HCT116 (cell line): ENCODE results near the gene SELENOH. TPM values are rescaled to one million over a fixed set of nuclear protein-coding genes. Genes with fewer than 3 reads are reported as not detected.

Source experiments
- ATAC-seq: fragments of 200-7000 bp; cut with Tn5 transposase; 2 replicates; pipeline ENCODE4 v1.9.1; 2020; ENCODE audit warnings: mild to moderate bottlenecking, moderate library complexity
- BruUV-seq: library from RNA; stranded (reverse); fragments of 400-500 nt; replicated peaks from 2 replicates; lab custom pipeline; 2021; lab: Mats Ljungman, UMichigan
- CTCF ChIA-PET: fragments of 300-600 bp; sonication (Branson Sonifier 250); formaldehyde crosslinking; loops from one replicate; lab custom pipeline; 2021; ENCODE audit warnings: antibody characterized with exemption; lab: Charles Lee
- POLR2A ChIA-PET: fragments of 300-600, 350-600 bp; sonication (Branson Sonifier 250); formaldehyde crosslinking; loops from one replicate; lab custom pipeline; 2021; ENCODE audit warnings: antibody characterized with exemption; lab: Charles Lee
- RAD21 ChIA-PET, 2 experiments: fragments of 300-600 bp; sonication (Branson Sonifier 250); formaldehyde crosslinking; loops; one replicate each; lab custom pipeline; 2023; ENCODE audit warnings: low total read pairs in 2 of 2; ENCODE audit not compliant: uncharacterized antibody in 2 of 2, unreplicated experiment in 2 of 2, low non-redundant PET in 1 of 2; lab: Charles Lee
- DNase-seq: peaks from one replicate; pipeline ENCODE4 v3.0.0-alpha.2; 2010; ENCODE audit warnings: low read depth, low spot score
- H2AFZ ChIP-seq: fragments of 200-600 bp; shearing (Covaris generic), sonication (generic); 2 replicates; pipeline ENCODE4 v1.6.1; 2017; ENCODE audit warnings: low read depth, mixed run types, mixed read lengths, antibody characterized with exemption, low read length; ENCODE audit not compliant: poor library complexity, severe bottlenecking
- H3K27ac ChIP-seq: 2 replicates; pipeline ENCODE4 v1.5.1; 2012; ENCODE audit warnings: low read depth, low read length
- H3K27me3 ChIP-seq: fragments of 200-600 bp; sonication (generic); 2 replicates; pipeline ENCODE4 v1.6.1; 2016; ENCODE audit warnings: mixed run types, low read length, mixed read lengths; ENCODE audit not compliant: insufficient read depth
- H3K36me3 ChIP-seq, 2 experiments: fragments of 200-500 bp in 1 of 2; fragments of 200-600 bp in 1 of 2; sonication (Bioruptor generic) in 1 of 2; sonication (generic) in 1 of 2; 2 replicates each; pipeline versions ENCODE4 v1.5.1 to v1.6.1; 2014 to 2016; ENCODE audit warnings: low read length in 2 of 2, inconsistent platforms in 1 of 2, mixed read lengths in 1 of 2, mixed run types in 1 of 2; ENCODE audit not compliant: insufficient read depth in 2 of 2, control insufficient read depth in 1 of 2
- H3K4me1 ChIP-seq, 2 experiments: fragments of 200-600 bp in 1 of 2; sonication (generic) in 1 of 2; 2 replicates each; pipeline versions ENCODE4 v1.5.1 to v1.6.1; 2012 to 2017; ENCODE audit warnings: low read length in 2 of 2, inconsistent platforms in 1 of 2, mild to moderate bottlenecking in 1 of 2, mixed read lengths in 1 of 2, mixed run types in 1 of 2, moderate library complexity in 1 of 2; ENCODE audit not compliant: insufficient read depth in 2 of 2, control insufficient read depth in 1 of 2
- H3K4me2 ChIP-seq: fragments of 200-600 bp; sonication (generic); 2 replicates; pipeline ENCODE4 v1.6.1; 2017; ENCODE audit warnings: mixed run types, low read length, mixed read lengths
- H3K4me3 ChIP-seq, 2 experiments: fragments of 200-600 bp in 1 of 2; sonication (generic) in 1 of 2; replicated peaks in 1 of 2; 2 replicates each; pipeline ENCODE4 v1.5.1; 2011 to 2016; ENCODE audit warnings: low read length in 2 of 2, control low read depth in 1 of 2, low read depth in 1 of 2, mild to moderate bottlenecking in 1 of 2, mixed read lengths in 1 of 2, mixed run types in 1 of 2
- H3K79me2 ChIP-seq: fragments of 200-600 bp; sonication (generic); 2 replicates; pipeline ENCODE4 v1.6.1; 2017; ENCODE audit warnings: mild to moderate bottlenecking, mixed run types, low read length, moderate library complexity, mixed read lengths; ENCODE audit not compliant: insufficient read depth
- H3K9ac ChIP-seq: fragments of 200-600 bp; sonication (generic); 2 replicates; pipeline ENCODE4 v1.6.1; 2016; ENCODE audit warnings: low read length, mixed read lengths
- H3K9me2 ChIP-seq: fragments of 200-600 bp; sonication (generic), shearing (Covaris generic); 2 replicates; pipeline ENCODE4 v1.6.1; 2017; ENCODE audit warnings: mixed run types, mild to moderate bottlenecking, moderate library complexity; ENCODE audit not compliant: insufficient read depth
- H3K9me3 ChIP-seq, 2 experiments: fragments of 200-500 bp in 1 of 2; fragments of 200-600 bp in 1 of 2; sonication (Bioruptor generic) in 1 of 2; sonication (generic) in 1 of 2; 2 replicates each; pipeline ENCODE4 v1.6.1; 2014 to 2017; ENCODE audit warnings: low read length in 2 of 2, mixed read lengths in 2 of 2, inconsistent platforms in 1 of 2, low read depth in 1 of 2, mild to moderate bottlenecking in 1 of 2, mixed run types in 1 of 2, moderate library complexity in 1 of 2; ENCODE audit not compliant: control insufficient read depth in 1 of 2, insufficient read depth in 1 of 2
- H4K20me1 ChIP-seq: fragments of 200-600 bp; sonication (generic), shearing (Covaris generic); 2 replicates; pipeline ENCODE4 v1.6.1; 2017; ENCODE audit warnings: mixed run types, mild to moderate bottlenecking, moderate library complexity; ENCODE audit not compliant: insufficient read depth
- CEBPB ChIP-seq: IDR thresholded peaks from 2 replicates; pipeline ENCODE4 v1.6.1; 2012; ENCODE audit warnings: low read depth
- FOSL1 ChIP-seq: IDR thresholded peaks from 2 replicates; pipeline ENCODE4 v1.6.1; 2012; ENCODE audit warnings: low read depth
- MAX ChIP-seq: IDR thresholded peaks from 2 replicates; pipeline ENCODE4 v1.6.1; 2012
- REST ChIP-seq: IDR thresholded peaks from 2 replicates; pipeline ENCODE4 v1.6.1; 2012; ENCODE audit warnings: low read depth
- SIN3A ChIP-seq: IDR thresholded peaks from 2 replicates; pipeline ENCODE4 v1.6.1; 2012; ENCODE audit warnings: low read depth
- SP1 ChIP-seq: IDR thresholded peaks from 2 replicates; pipeline ENCODE4 v1.6.1; 2012; ENCODE audit warnings: low read depth
- TCF7L2 ChIP-seq: IDR thresholded peaks from 2 replicates; pipeline ENCODE4 v1.7.0; 2011; ENCODE audit warnings: borderline replicate concordance, inconsistent platforms; ENCODE audit not compliant: insufficient read depth, insufficient read length; ENCODE audit errors: extremely low read depth
- YY1 ChIP-seq: IDR thresholded peaks from 2 replicates; pipeline ENCODE4 v1.6.1; 2011; ENCODE audit warnings: low read length, low read depth, moderate library complexity, mild to moderate bottlenecking; ENCODE audit not compliant: insufficient replicate concordance; ENCODE audit errors: extremely low read depth
- ZFX ChIP-seq: fragments of 450-650 bp; IDR thresholded peaks from 2 replicates; pipeline ENCODE4 v1.6.1; 2017
- intact Hi-C: fragments of 100-400 bp; cut with micrococcal nuclease; formaldehyde crosslinking; loops from 2 replicates; pipeline ENCODE4 v1.10.0; 2022
- total RNA-seq: library from RNA; stranded (reverse); gene quantifications from one replicate; pipeline ENCODE4 v1.2.1, GENCODE V29; 2021; ENCODE audit not compliant: unreplicated experiment

SELENOH gene
- total RNA-seq, 1 experiment from 2014 or later: 194 TPM

- TF ChIP-seq TCF7L2: peak; percentile 13
These were observed 20.3 kb downstream of the SELENOH start, which contains the start of gene CTNND1 (continued) for GRCh38 chr11:57761301-57762234.

GRCh38 chr11:57762235-57762861 lies 21.1 kb downstream of the SELENOH start:
- H3K4me1 ChIP-seq: peaks cover 13 to 31% of the 10 kb centered on the region in 2 experiments; a peak in 3 of 4 replicates
- peak overlapping the region; percentile 81 to 93 for H3K4me3 ChIP-seq
- TF ChIP-seq REST (no peak), FOSL1 (no peak), SP1 (no peak), SIN3A (no peak), ZFX (no peak), YY1 (no peak), CEBPB (no peak), MAX (no peak)
- intact Hi-C loops: loop anchor here (2.0 kb wide), 1 partner anchor 16 kb away; no protein-coding TSS in a partner anchor
- H3K36me3 ChIP-seq: no peaks in the 10 kb centered on the region; a peak in 1 of 4 replicates
- peak overlapping the region; percentile 83; the same call in 1 of the 2 replicates for H3K27ac ChIP-seq
- H3K9me2 ChIP-seq: no peaks in the 10 kb centered on the region
- DNase-seq (no peak), ATAC-seq (no peak)
- peak overlapping the region; percentile 66 for H3K4me2 ChIP-seq
- H4K20me1 ChIP-seq: no peaks in the 10 kb centered on the region
- H3K9me3 ChIP-seq: no peaks in the 10 kb centered on the region
- peaks cover 57% of the 10 kb centered on the region for H3K79me2 ChIP-seq
- no peaks in the 10 kb centered on the region for H3K27me3 ChIP-seq
- RAD21 ChIA-PET: interaction anchor here (1.0 to 1.8 kb wide), 3 partner anchors 16 to 38 kb away, joined by 3 to 7 read pairs (median 5); no protein-coding TSS in a partner anchor
- POLR2A ChIA-PET: interaction anchor here (0.7 to 4.9 kb wide), 9 partner anchors 9 to 440 kb away, joined by 3 to 31 read pairs (median 5); partner anchors contain the start of gene SELENOH
- BruUV-seq: TSS peak; percentile 79
- CTCF ChIA-PET: interaction anchor here (2.4 to 7.4 kb wide), 2 partner anchors 11 to 37 kb away, joined by 19 to 47 read pairs; partner anchors contain the start of gene BTBD18
- H3K9ac ChIP-seq: peak overlapping the region; percentile 92
- H2AFZ ChIP-seq: no peak overlapping the region
